ENCODE data around the gene CCDC186. TPM values are rescaled to one million over a fixed set of nuclear protein-coding genes. Genes with fewer than 3 reads are reported as not detected.

The CCDC186 gene
- total RNA-seq, 2 experiments from 2014 or later = 23.1 to 25.7 TPM

- Mint-ChIP-seq H3K36me3 (peaks cover 4% of the 10 kb centered on the region), H3K4me3 (no peak overlapping the region), H3K9me3 (no peaks in the 10 kb centered on the region), H3K4me1 (no peaks in the 10 kb centered on the region), H3K27me3 (peaks cover 12% of the 10 kb centered on the region), H3K27ac (no peak overlapping the region)
- no peak for ATAC-seq (ENCODE audit: low read depth)
- no peak for DNase-seq
- POLR2A ChIA-PET = no interaction called here
These were observed 53.0 kb downstream of the CCDC186 start for GRCh38 chr10:114121031-114121430.

DNA sequence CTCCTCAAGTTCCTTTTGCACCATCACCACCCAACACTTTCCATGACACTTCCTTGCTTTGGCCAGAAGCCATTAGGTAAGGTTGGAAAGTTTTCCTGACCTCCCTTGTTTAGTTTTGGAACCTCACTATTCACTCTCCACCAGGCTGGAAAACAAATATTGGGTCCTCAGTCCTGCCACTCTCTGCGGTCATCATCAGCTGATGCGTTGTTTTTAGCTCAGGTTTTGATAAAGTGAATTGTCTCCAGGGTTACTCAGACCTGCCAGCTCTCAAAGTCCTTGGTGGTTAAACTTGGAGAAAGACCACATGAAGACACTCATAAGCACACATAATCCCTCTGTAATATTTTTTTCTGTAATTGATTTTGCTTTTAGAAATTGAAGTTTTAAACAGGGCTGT is 55.5 kb downstream of the CCDC186 start:
- H3K27me3 Mint-ChIP-seq = peaks cover 29% of the 10 kb centered on the region
- peaks cover 3% of the 10 kb centered on the region for H3K36me3 Mint-ChIP-seq
- no peak for ATAC-seq (ENCODE audit: low read depth)
- POLR2A ChIA-PET = no interaction called here
- H3K9me3 Mint-ChIP-seq = no peaks in the 10 kb centered on the region
- H3K27ac Mint-ChIP-seq = no peak overlapping the region
- H3K4me3 Mint-ChIP-seq = no peak overlapping the region
- H3K4me1 Mint-ChIP-seq = no peaks in the 10 kb centered on the region
- DNase-seq = no peak

DNA sequence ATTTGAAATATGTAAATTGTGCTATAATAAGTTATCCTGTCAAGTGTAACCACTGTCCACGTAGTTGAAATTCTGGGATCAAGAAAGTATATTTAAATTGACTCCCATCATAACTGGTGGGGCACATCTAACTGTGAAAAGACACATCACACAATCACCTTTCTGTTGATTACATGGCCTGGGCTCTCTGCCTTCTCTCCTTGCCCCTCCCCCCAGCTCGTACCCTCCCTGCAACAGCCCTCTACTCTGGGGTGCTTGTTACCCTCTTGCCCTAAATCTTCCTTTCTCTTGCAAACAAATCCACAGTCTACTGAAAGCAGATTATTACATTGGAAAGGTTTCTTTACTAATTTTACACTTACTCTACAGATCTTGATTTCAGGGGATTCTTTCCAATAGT is 56.3 kb downstream of the CCDC186 start:
- H3K4me3 Mint-ChIP-seq = no peak overlapping the region
- DNase-seq (no peak), ATAC-seq (ENCODE audit: low read depth) (no peak)
- POLR2A ChIA-PET = no interaction called here
- no peaks in the 10 kb centered on the region for H3K4me1 Mint-ChIP-seq
- H3K36me3 Mint-ChIP-seq = peaks cover 3% of the 10 kb centered on the region
- no peaks in the 10 kb centered on the region for H3K9me3 Mint-ChIP-seq
- no peak overlapping the region for H3K27ac Mint-ChIP-seq
- H3K27me3 Mint-ChIP-seq = peaks cover 32% of the 10 kb centered on the region

DNA sequence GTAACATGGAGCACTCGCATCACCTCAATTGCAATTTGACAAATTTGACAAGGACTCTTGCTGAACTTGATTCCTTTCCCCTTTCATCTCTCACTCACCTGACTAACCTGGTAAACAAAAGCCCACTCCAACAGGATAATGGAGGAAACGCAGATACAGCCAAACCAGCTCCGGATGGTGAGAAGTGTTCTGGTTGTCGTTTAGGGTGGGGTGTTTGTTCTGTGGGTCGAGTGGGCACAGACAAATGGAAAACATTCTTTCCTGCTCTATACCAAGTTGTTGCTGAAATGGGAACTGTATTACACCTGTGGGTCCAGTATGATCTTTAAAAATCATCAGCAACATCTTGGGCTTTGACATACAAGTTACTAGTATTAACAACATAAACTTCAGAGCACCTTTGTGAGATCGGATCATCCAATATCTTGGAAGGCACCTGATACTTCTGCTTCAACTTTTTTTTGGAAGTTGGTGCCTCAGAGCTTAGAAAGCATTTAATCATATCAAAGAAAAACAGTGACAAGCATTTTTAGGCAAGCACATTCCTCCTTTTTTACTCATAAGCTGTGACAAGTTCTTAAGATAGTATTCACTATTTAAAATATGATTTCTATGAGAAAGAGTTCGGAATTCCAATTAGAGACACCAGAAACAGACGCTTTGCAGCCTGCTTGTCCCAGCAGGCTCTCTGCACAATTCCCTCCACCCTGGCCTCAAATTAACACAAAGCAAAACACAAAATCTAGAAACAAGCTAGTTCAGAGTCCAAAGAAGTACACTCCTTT is 58.1 kb downstream of the CCDC186 start:
- Mint-ChIP-seq H3K36me3 (peaks cover 3% of the 10 kb centered on the region), H3K27ac (no peak overlapping the region), H3K9me3 (no peaks in the 10 kb centered on the region), H3K4me3 (no peak overlapping the region), H3K27me3 (peaks cover 32% of the 10 kb centered on the region), H3K4me1 (no peaks in the 10 kb centered on the region)
- POLR2A ChIA-PET = no interaction called here
- ATAC-seq (ENCODE audit: low read depth) (no peak), DNase-seq (no peak)

- ATAC-seq (ENCODE audit: low read depth) (no peak), DNase-seq (no peak)
- Mint-ChIP-seq H3K36me3 (no peaks in the 10 kb centered on the region), H3K4me1 (no peaks in the 10 kb centered on the region), H3K9me3 (no peaks in the 10 kb centered on the region), H3K27ac (no peak overlapping the region), H3K27me3 (peaks cover 27% of the 10 kb centered on the region), H3K4me3 (no peak overlapping the region)
- POLR2A ChIA-PET = no interaction called here
These were observed 63.6 kb downstream of the CCDC186 start for GRCh38 chr10:114110174-114110972.

GRCh38 chr10:114103284-114103683 is 70.7 kb downstream of the CCDC186 start:
- Mint-ChIP-seq H3K9me3 (no peaks in the 10 kb centered on the region), H3K4me3 (no peak overlapping the region), H3K27me3 (peaks cover 40% of the 10 kb centered on the region), H3K27ac (no peak overlapping the region), H3K4me1 (peaks cover 20% of the 10 kb centered on the region), H3K36me3 (no peaks in the 10 kb centered on the region)
- ATAC-seq (ENCODE audit: low read depth) (peak; percentile 41), DNase-seq (no peak)
- POLR2A ChIA-PET = no interaction called here

DNA sequence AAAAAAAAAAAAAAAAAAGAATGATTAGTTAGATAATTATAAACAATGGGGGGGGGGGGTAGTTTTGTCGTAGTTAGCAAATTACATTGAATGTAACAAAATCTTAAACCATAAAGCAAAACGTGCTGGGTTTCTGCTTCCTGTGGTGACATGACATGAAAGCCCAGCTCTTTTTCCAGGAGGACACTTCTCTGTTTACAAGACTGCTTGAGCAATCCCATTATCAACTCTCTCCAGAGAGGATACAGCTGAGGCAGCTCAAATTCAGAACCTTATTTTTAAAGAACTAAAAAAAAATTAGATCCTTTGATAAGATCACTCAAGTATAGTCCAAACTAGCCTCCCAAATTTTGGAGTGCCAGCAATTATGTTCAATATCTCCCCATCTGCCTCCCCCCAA is 71.7 kb downstream of the CCDC186 start:
- DNase-seq = no peak
- no peaks in the 10 kb centered on the region for H3K9me3 Mint-ChIP-seq
- no peak for ATAC-seq (ENCODE audit: low read depth)
- no peak overlapping the region for H3K27ac Mint-ChIP-seq
- no peak overlapping the region for H3K4me3 Mint-ChIP-seq
- POLR2A ChIA-PET = interaction anchor here (0.6 kb wide), 1 partner anchor 143 kb away, joined by 4 read pairs; no protein-coding TSS in a partner anchor
- H3K27me3 Mint-ChIP-seq = peaks cover 36% of the 10 kb centered on the region
- peaks cover 20% of the 10 kb centered on the region for H3K4me1 Mint-ChIP-seq
- H3K36me3 Mint-ChIP-seq = no peaks in the 10 kb centered on the region

- no peaks in the 10 kb centered on the region for H3K9me3 Mint-ChIP-seq
- peak overlapping the region; percentile 62 for H3K4me3 Mint-ChIP-seq
- H3K36me3 Mint-ChIP-seq = no peaks in the 10 kb centered on the region
- H3K27ac Mint-ChIP-seq = no peak overlapping the region
- ATAC-seq (ENCODE audit: low read depth) = peak; percentile 32
- H3K4me1 Mint-ChIP-seq = peaks cover 31% of the 10 kb centered on the region
- H3K27me3 Mint-ChIP-seq = peaks cover 34% of the 10 kb centered on the region
- POLR2A ChIA-PET = no interaction called here
- DNase-seq = no peak
These were observed 72.9 kb downstream of the CCDC186 start for GRCh38 chr10:114100848-114101741.

DNA sequence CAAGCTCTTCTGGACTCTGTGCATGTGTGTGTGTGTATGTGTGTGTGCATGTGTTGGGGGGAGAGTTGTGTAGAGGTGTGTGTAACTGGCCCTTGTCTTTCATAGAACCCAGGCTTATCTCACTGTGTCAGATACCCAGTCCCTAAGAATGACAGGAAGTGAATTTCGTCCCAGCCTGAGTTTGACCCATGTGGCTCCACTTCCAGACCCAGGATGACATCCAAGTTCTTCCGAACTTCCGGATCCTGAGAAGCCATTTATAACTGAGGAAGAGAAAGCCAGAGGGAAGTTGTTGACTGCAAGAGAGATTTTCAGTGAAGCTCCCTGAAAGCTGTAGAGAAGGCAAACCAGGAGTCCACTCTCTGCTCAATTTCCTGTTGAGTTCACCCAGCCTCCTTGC is 77.1 kb downstream of the CCDC186 start:
- POLR2A ChIA-PET = no interaction called here
- H3K4me3 Mint-ChIP-seq = no peak overlapping the region
- peaks cover 34% of the 10 kb centered on the region for H3K27me3 Mint-ChIP-seq

DNA sequence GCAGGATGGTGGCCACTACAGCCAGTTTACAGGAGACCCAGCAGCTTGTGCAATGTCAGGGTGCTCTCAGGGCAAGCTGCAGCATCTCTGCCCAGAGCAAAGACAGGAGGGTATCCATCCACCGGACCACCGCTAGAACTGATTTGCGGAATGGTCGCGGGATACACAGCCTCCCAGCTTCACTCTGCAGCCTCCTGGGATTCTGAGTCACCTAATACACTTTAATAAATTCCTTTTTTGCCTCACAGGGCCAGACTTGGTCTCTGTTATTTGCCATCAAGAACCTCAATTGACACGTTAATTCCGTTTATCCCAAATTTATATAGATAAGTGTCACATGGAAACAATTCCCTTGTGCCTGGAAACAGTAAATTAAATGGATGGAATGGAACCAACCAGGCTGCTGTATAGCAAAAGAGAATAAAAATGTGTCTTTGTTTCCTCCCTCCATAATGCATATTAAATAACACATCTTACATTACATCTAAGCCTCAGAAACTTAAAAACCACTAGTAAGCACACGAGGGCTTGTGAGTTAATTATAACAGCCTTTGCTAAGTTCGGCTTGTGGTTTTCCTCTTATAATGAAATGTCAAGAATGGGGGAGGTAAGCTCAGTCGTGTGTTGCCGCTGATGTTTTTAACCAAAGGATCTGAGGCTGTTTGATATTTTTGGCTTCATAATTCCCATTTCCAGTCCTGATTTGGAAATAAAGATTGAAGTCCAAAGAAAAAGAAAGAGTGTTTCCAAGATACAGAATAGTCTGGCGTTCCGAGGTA is 78.3 kb downstream of the CCDC186 start:
- ATAC-seq (ENCODE audit: low read depth) (peak; percentile 73), DNase-seq (no peak)
- Mint-ChIP-seq H3K9me3 (peaks cover 6% of the 10 kb centered on the region), H3K36me3 (peaks cover 3% of the 10 kb centered on the region), H3K27me3 (peaks cover 29% of the 10 kb centered on the region), H3K4me3 (peak overlapping the region; percentile 53), H3K27ac (no peak overlapping the region), H3K4me1 (peaks cover 27% of the 10 kb centered on the region)
- POLR2A ChIA-PET = no interaction called here

More for the DNA sequence above, 77.1 kb downstream of the CCDC186 start:
- Mint-ChIP-seq H3K9me3 (peaks cover 6% of the 10 kb centered on the region), H3K27ac (no peak overlapping the region), H3K36me3 (peaks cover 3% of the 10 kb centered on the region), H3K4me1 (peaks cover 33% of the 10 kb centered on the region)
- DNase-seq = no peak
- no peak for ATAC-seq (ENCODE audit: low read depth)

DNA sequence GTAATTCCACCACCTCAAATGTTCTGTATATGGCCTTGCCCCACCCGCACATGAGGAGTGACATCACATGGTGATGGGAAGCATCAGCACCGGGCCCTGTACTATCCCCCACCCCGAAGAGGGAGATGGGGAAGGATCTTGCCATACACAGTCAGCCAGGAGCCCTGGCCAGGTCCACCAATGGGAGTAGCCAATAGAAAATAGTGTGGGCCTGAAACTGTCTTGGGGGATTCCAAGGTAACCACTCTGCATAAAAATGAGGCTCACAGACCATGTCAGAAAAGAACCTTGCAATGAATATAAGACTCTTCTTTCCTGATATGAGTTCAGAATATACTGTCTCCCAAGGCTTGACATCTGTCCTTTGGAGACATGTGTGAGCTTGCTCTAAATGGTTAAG is 79.2 kb downstream of the CCDC186 start:
- peaks cover 19% of the 10 kb centered on the region for H3K27me3 Mint-ChIP-seq
- H3K36me3 Mint-ChIP-seq = peaks cover 3% of the 10 kb centered on the region
- DNase-seq = no peak
- peaks cover 6% of the 10 kb centered on the region for H3K9me3 Mint-ChIP-seq
- H3K4me3 Mint-ChIP-seq = no peak overlapping the region
- no peak for ATAC-seq (ENCODE audit: low read depth)
- H3K4me1 Mint-ChIP-seq = peaks cover 22% of the 10 kb centered on the region
- POLR2A ChIA-PET = no interaction called here
- no peak overlapping the region for H3K27ac Mint-ChIP-seq

GRCh38 chr10:114087655-114088054 is 86.3 kb downstream of the CCDC186 start:
- H3K27me3 Mint-ChIP-seq = peaks cover 15% of the 10 kb centered on the region
- no peak for ATAC-seq (ENCODE audit: low read depth)
- H3K4me1 Mint-ChIP-seq = peaks cover 2% of the 10 kb centered on the region
- POLR2A ChIA-PET = no interaction called here
- no peak overlapping the region for H3K4me3 Mint-ChIP-seq
- H3K9me3 Mint-ChIP-seq = no peaks in the 10 kb centered on the region
- DNase-seq = no peak
- H3K36me3 Mint-ChIP-seq = no peaks in the 10 kb centered on the region
- H3K27ac Mint-ChIP-seq = no peak overlapping the region

- peaks cover 15% of the 10 kb centered on the region for H3K27me3 Mint-ChIP-seq
- no peaks in the 10 kb centered on the region for H3K9me3 Mint-ChIP-seq
- POLR2A ChIA-PET = no interaction called here
- no peak for DNase-seq
- H3K36me3 Mint-ChIP-seq = no peaks in the 10 kb centered on the region
- ATAC-seq (ENCODE audit: low read depth) = no peak
- peaks cover 2% of the 10 kb centered on the region for H3K4me1 Mint-ChIP-seq
- no peak overlapping the region for H3K27ac Mint-ChIP-seq
- no peak overlapping the region for H3K4me3 Mint-ChIP-seq
These were observed 86.7 kb downstream of the CCDC186 start for GRCh38 chr10:114087255-114087654.

All from activated naive CD8-positive, alpha-beta T cell treated with anti-CD3 and anti-CD28 coated beads, Interleukin-2, amount 10 ng/mL, durations not matched to agents 7 days and 5 days (primary cell).